Measurements from ENCODE around the gene LINGO3.

The LINGO3 gene

GRCh38 chr19:2280633-2281264 is 27.2 kb downstream of the LINGO3 start:
- Mint-ChIP-seq H3K4me1 (peaks cover 11% of the 10 kb centered on the region), H3K27me3 (no peaks in the 10 kb centered on the region), H3K36me3 (no peaks in the 10 kb centered on the region), H3K9me3 (no peaks in the 10 kb centered on the region), H3K4me3 (no peak overlapping the region), H3K27ac (no peak overlapping the region)
- DNase-seq (ENCODE audit: low spot score in 2 of 2) (no peak), ATAC-seq (ENCODE audit: low read depth) (no peak)

- peak overlapping the region; percentile 67 for H3K27ac Mint-ChIP-seq
- H3K27me3 Mint-ChIP-seq: no peaks in the 10 kb centered on the region
- DNase-seq (ENCODE audit: low spot score in 2 of 2) (no peak), ATAC-seq (ENCODE audit: low read depth) (no peak)
- H3K4me1 Mint-ChIP-seq: peaks cover 24% of the 10 kb centered on the region
- no peak overlapping the region for H3K4me3 Mint-ChIP-seq
- peaks cover 10% of the 10 kb centered on the region for H3K36me3 Mint-ChIP-seq
- no peaks in the 10 kb centered on the region for H3K9me3 Mint-ChIP-seq
These were observed 29.3 kb downstream of the LINGO3 start for GRCh38 chr19:2278459-2279158.

GRCh38 chr19:2277138-2277537 is 30.8 kb downstream of the LINGO3 start:
- Mint-ChIP-seq H3K27ac (no peak overlapping the region), H3K36me3 (peaks cover 13% of the 10 kb centered on the region), H3K4me1 (peaks cover 26% of the 10 kb centered on the region), H3K9me3 (no peaks in the 10 kb centered on the region), H3K4me3 (no peak overlapping the region), H3K27me3 (no peaks in the 10 kb centered on the region)
- ATAC-seq (ENCODE audit: low read depth) (no peak), DNase-seq (ENCODE audit: low spot score in 2 of 2) (no peak)

- ATAC-seq (ENCODE audit: low read depth): no peak
- Mint-ChIP-seq H3K27ac (no peak overlapping the region), H3K36me3 (peaks cover 17% of the 10 kb centered on the region), H3K4me3 (no peak overlapping the region), H3K4me1 (peaks cover 27% of the 10 kb centered on the region), H3K9me3 (no peaks in the 10 kb centered on the region), H3K27me3 (no peaks in the 10 kb centered on the region)
- DNase-seq (ENCODE audit: low spot score in 2 of 2): no peak
These were observed 31.4 kb downstream of the LINGO3 start for GRCh38 chr19:2276429-2276986.

- no peak for ATAC-seq (ENCODE audit: low read depth)
- H3K36me3 Mint-ChIP-seq: peaks cover 21% of the 10 kb centered on the region
- no peaks in the 10 kb centered on the region for H3K27me3 Mint-ChIP-seq
- no peak overlapping the region for H3K4me3 Mint-ChIP-seq
- H3K27ac Mint-ChIP-seq: no peak overlapping the region
- H3K4me1 Mint-ChIP-seq: peaks cover 29% of the 10 kb centered on the region
- DNase-seq (ENCODE audit: low spot score in 2 of 2): no peak
- H3K9me3 Mint-ChIP-seq: no peaks in the 10 kb centered on the region
These were observed 32.1 kb downstream of the LINGO3 start for GRCh38 chr19:2275588-2276428.

- ATAC-seq (ENCODE audit: low read depth): no peak
- Mint-ChIP-seq H3K36me3 (peaks cover 23% of the 10 kb centered on the region), H3K9me3 (no peaks in the 10 kb centered on the region), H3K4me1 (peaks cover 30% of the 10 kb centered on the region), H3K4me3 (no peak overlapping the region), H3K27ac (peak overlapping the region; percentile 45), H3K27me3 (no peaks in the 10 kb centered on the region)
- DNase-seq (ENCODE audit: low spot score in 2 of 2): no peak
These were observed 32.9 kb downstream of the LINGO3 start for GRCh38 chr19:2274931-2275535.

- ATAC-seq (ENCODE audit: low read depth) (no peak), DNase-seq (ENCODE audit: low spot score in 2 of 2) (no peak)
- Mint-ChIP-seq H3K4me3 (peak overlapping the region; percentile 72), H3K9me3 (no peaks in the 10 kb centered on the region), H3K27me3 (no peaks in the 10 kb centered on the region), H3K4me1 (peaks cover 30% of the 10 kb centered on the region), H3K36me3 (peaks cover 29% of the 10 kb centered on the region), H3K27ac (peak overlapping the region; percentile 97)
These were observed 33.7 kb downstream of the LINGO3 start for GRCh38 chr19:2274185-2274711.

- peaks cover 29% of the 10 kb centered on the region for H3K36me3 Mint-ChIP-seq
- no peaks in the 10 kb centered on the region for H3K27me3 Mint-ChIP-seq
- H3K4me3 Mint-ChIP-seq: peak overlapping the region; percentile 72
- DNase-seq (ENCODE audit: low spot score in 2 of 2): peak; percentile 84 to 88
- ATAC-seq (ENCODE audit: low read depth): peak; percentile 32
- peak overlapping the region; percentile 97 for H3K27ac Mint-ChIP-seq
- H3K4me1 Mint-ChIP-seq: peaks cover 28% of the 10 kb centered on the region
- no peaks in the 10 kb centered on the region for H3K9me3 Mint-ChIP-seq
These were observed 34.4 kb downstream of the LINGO3 start for GRCh38 chr19:2273356-2274184.

- H3K4me1 Mint-ChIP-seq: peaks cover 36% of the 10 kb centered on the region
- peak overlapping the region; percentile 97 for H3K27ac Mint-ChIP-seq
- peaks cover 29% of the 10 kb centered on the region for H3K36me3 Mint-ChIP-seq
- ATAC-seq (ENCODE audit: low read depth): no peak
- no peaks in the 10 kb centered on the region for H3K27me3 Mint-ChIP-seq
- DNase-seq (ENCODE audit: low spot score in 2 of 2): no peak
- H3K4me3 Mint-ChIP-seq: peak overlapping the region; percentile 96
- H3K9me3 Mint-ChIP-seq: no peaks in the 10 kb centered on the region
These were observed 36.5 kb downstream of the LINGO3 start for GRCh38 chr19:2271234-2272103.

- H3K4me3 Mint-ChIP-seq: peak overlapping the region; percentile 96
- peaks cover 39% of the 10 kb centered on the region for H3K4me1 Mint-ChIP-seq
- peak; percentile 75 to 80 for DNase-seq (ENCODE audit: low spot score in 2 of 2)
- H3K36me3 Mint-ChIP-seq: peaks cover 29% of the 10 kb centered on the region
- no peaks in the 10 kb centered on the region for H3K27me3 Mint-ChIP-seq
- peak; percentile 44 for ATAC-seq (ENCODE audit: low read depth)
- H3K27ac Mint-ChIP-seq: peak overlapping the region; percentile 97
- H3K9me3 Mint-ChIP-seq: no peaks in the 10 kb centered on the region
These were observed 37.3 kb downstream of the LINGO3 start for GRCh38 chr19:2270423-2271233.

- Mint-ChIP-seq H3K9me3 (no peaks in the 10 kb centered on the region), H3K27ac (peak overlapping the region; percentile 97), H3K4me1 (peaks cover 38% of the 10 kb centered on the region), H3K27me3 (no peaks in the 10 kb centered on the region), H3K36me3 (peaks cover 28% of the 10 kb centered on the region), H3K4me3 (peak overlapping the region; percentile 96)
- no peak for DNase-seq (ENCODE audit: low spot score in 2 of 2)
- no peak for ATAC-seq (ENCODE audit: low read depth)
These were observed 37.9 kb downstream of the LINGO3 start for GRCh38 chr19:2270157-2270422.
